ENCODE results near the gene IMP3. TPM values are rescaled to one million over a fixed set of nuclear protein-coding genes. Genes with fewer than 3 reads are reported as not detected.

The IMP3 gene
- total RNA-seq, 2 donors from 2014 or later: 53.9 to 61.3 TPM

GRCh38 chr15:75596703-75597345 is 43.2 kb downstream of the IMP3 start:
- DNase-seq (no peak), ATAC-seq (no peak)
- intact Hi-C loops (cut with DNase I, micrococcal nuclease): no loop called here

DNA sequence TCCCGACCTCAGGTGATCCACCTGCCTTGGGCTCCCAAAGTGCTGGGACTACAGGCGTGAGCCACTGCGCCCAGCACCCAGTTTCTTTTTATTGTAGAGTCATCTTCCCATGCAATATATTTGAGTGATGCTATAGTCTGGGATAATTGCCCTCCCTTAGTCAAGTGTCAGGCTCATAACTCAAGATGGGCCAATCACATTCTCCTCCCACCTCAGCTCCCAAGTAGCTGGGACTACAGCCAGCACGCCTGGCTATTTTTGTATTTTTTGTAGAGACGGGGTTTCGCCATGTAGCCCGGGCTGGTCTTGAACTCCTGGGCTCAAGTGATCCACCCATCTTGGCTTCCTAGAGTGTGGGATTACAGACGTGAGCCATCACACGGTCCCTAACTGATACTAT is 45.7 kb downstream of the IMP3 start:
- DNase-seq (no peak), ATAC-seq (no peak)
- intact Hi-C loops (cut with DNase I, micrococcal nuclease): no loop called here

GRCh38 chr15:75591655-75592364 is 48.2 kb downstream of the IMP3 start:
- intact Hi-C loops (cut with DNase I, micrococcal nuclease): no loop called here
- peak; percentile 22 for ATAC-seq

DNA sequence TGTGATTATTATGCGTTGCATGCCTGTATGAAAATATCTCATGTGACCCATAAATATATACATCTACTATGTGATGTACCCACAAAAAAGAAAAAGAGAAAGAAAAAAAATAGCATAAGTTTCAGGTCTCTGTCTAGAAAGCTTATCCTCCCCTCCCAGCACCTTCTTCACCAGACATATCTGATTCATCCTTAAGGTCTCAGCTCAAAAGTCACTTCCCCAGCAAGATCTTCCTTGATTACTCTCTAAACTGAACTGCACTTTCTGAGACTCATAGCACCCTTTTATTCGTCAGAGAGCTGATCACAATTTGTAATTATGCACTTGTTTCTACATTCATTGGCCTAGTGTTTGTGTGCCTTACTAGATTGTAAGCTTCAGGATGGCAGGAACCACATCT is 49.8 kb downstream of the IMP3 start:
- no peak for DNase-seq
- ATAC-seq: no peak
- intact Hi-C loops (cut with DNase I, micrococcal nuclease): no loop called here

More at GRCh38 chr15:75591655-75592364, 48.2 kb downstream of the IMP3 start:
- DNase-seq: no peak

Other genes starting within 250 kb of the IMP3 start
- 10 to 100 TPM; 45.7 to 56.1 TPM for gene SIN3A, start 188.5 kb downstream of the IMP3 start, total RNA-seq
- 10 to 100 TPM; 39.3 to 39.6 TPM for gene PTPN9, start 60.9 kb downstream of the IMP3 start, total RNA-seq
- 10 to 100 TPM; 14.9 to 16.8 TPM for gene SNUPN, start 14.5 kb downstream of the IMP3 start, total RNA-seq
- 10 to 100 TPM; 24.3 to 29.3 TPM for gene SNX33, start 7.7 kb upstream of the IMP3 start, total RNA-seq
- gene CSPG4, start 72.6 kb upstream of the IMP3 start, total RNA-seq: 10 to 100 TPM in 1 of 2 donors, 1 to 10 TPM in 1; 2.1 to 12.2 TPM
- gene UBE2Q2, start 203.2 kb upstream of the IMP3 start, total RNA-seq: 10 to 100 TPM; 16.0 to 19.4 TPM